Measurements from ENCODE around the gene PCDHA2. TPM values are rescaled to one million over a fixed set of nuclear protein-coding genes. Genes with fewer than 3 reads are reported as not detected.

Gene PCDHA2
- total and polyA plus RNA-seq, 2 of the 8 experiments (the other 6 are each of a cell fraction or from before 2014, with no cell fraction given), result 0.86 to 1.9 TPM

DNA sequence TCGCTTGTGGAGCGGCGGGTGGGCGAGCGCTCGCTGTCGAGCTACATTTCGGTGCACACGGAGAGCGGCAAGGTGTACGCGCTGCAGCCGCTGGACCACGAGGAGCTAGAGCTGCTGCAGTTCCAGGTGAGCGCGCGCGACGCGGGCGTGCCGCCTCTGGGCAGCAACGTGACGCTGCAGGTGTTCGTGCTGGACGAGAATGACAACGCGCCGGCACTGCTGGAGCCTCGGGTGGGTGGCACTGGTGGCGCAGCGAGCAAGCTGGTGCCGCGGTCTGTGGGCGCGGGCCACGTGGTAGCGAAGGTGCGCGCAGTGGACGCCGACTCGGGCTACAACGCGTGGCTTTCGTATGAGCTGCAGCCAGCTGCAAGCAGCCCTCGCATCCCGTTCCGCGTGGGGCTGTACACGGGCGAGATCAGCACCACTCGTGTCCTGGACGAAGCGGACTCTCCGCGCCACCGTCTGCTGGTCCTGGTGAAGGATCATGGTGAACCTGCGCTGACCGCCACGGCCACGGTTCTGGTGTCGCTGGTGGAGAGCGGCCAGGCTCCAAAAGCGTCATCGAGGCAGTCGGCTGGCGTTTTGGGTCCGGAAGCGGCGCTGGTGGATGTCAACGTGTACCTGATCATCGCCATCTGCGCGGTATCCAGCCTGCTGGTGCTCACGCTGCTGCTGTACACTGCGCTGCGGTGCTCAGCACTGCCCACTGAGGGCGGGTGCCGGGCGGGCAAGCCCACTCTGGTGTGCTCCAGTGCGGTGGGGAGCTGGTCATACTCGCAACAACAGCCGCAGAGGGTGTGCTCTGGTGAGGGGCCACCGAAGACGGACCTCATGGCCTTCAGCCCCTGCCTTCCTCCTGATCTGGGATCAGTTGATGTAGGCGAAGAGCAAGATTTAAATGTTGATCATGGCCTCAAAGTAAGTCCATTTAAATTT is 48.4 kb downstream of the PCDHA2 start:
- H3K23me2 ChIP-seq (ENCODE audit: low read depth, low read length), result no peaks in the 10 kb centered on the region
- H3K9ac ChIP-seq (replicated peaks in 1 of 4; ENCODE audit: extremely low read depth in 1 of 4, low read depth in 3 of 4, low read length in 3 of 4), result no peak overlapping the region
- no peaks in the 10 kb centered on the region for H3K27me3 ChIP-seq (replicated peaks in 1 of 4; ENCODE audit: control insufficient read depth in 3 of 4, extremely low read depth in 1 of 4, insufficient read depth in 3 of 4, low read length in 3 of 4)
- H3K4me3 ChIP-seq (ENCODE audit: extremely low read depth in 1 of 4, insufficient read depth in 2 of 4, low read depth in 3 of 4, low read length in 4 of 4), result no peak overlapping the region
- no peaks in the 10 kb centered on the region for H4K20me1 ChIP-seq (replicated peaks in 1 of 2; ENCODE audit: control insufficient read depth in 1 of 2, insufficient read depth in 2 of 2, low read length in 2 of 2)
- H3K56ac ChIP-seq (replicated peaks; ENCODE audit: insufficient read length, low read depth, low read length), result no peak overlapping the region
- H3K9me3 ChIP-seq (ENCODE audit: insufficient read depth in 2 of 2, low read depth in 1 of 2, low read length in 1 of 2), result no peaks in the 10 kb centered on the region; a peak in 1 of 4 replicates
- DNase-seq (ENCODE audit: low read depth in 1 of 2, low spot score in 2 of 2) (no peak), FAIRE-seq (no peak)
- peaks cover 0 to 3% (median 0%) of the 10 kb centered on the region in 4 experiments; a peak in 1 of 8 replicates for H3K36me3 ChIP-seq (ENCODE audit: control insufficient read depth in 2 of 4, insufficient read depth in 4 of 4, low read length in 3 of 4)
- no peak overlapping the region for H3K4ac ChIP-seq (replicated peaks; ENCODE audit: insufficient read length, low read depth, low read length)
- H3K79me1 ChIP-seq (ENCODE audit: low read depth, low read length), result no peaks in the 10 kb centered on the region
- H2BK120ac ChIP-seq (replicated peaks; ENCODE audit: low read depth, low read length), result no peak overlapping the region
- no peak overlapping the region for H2BK15ac ChIP-seq (ENCODE audit: low read length)
- no peaks in the 10 kb centered on the region for H3K4me1 ChIP-seq (replicated peaks in 1 of 4; ENCODE audit: control insufficient read depth in 3 of 4, insufficient read depth in 4 of 4, low read length in 3 of 4)
- H4K5ac ChIP-seq (ENCODE audit: insufficient read length, low read depth, low read length), result no peak overlapping the region
- H2BK20ac ChIP-seq (ENCODE audit: low read length), result no peak overlapping the region
- no peak overlapping the region for H2BK5ac ChIP-seq (ENCODE audit: low read depth, low read length)
- H3K18ac ChIP-seq (ENCODE audit: extremely low read depth, low read length), result no peak overlapping the region
- no peak overlapping the region for H2BK12ac ChIP-seq (ENCODE audit: low read depth, low read length)
- H4K8ac ChIP-seq (ENCODE audit: extremely low read depth, insufficient read depth, low read length), result no peak overlapping the region
- H3K23ac ChIP-seq (ENCODE audit: insufficient read length), result no peak overlapping the region
- no peak overlapping the region for H3K14ac ChIP-seq (ENCODE audit: insufficient read length)
- H3K79me2 ChIP-seq (ENCODE audit: control insufficient read depth in 1 of 2, insufficient read depth in 2 of 2, low read length in 2 of 2), result no peaks in the 10 kb centered on the region
- H3K4me2 ChIP-seq (ENCODE audit: insufficient read depth in 1 of 2, low read depth in 2 of 2, low read length in 2 of 2), result no peak overlapping the region
- no peak overlapping the region for H2AK5ac ChIP-seq (ENCODE audit: low read depth, low read length)
- ChIA-PET POLR2A (ENCODE audit: partially characterized antibody) (interaction anchor here (1.8 kb wide), 1 partner anchor 26 kb away, joined by 10 read pairs; the partner anchor contains the start of gene PCDHA11), CTCF (ENCODE audit: partially characterized antibody) (interaction anchor here (0.6 to 4.5 kb wide), 10 partner anchors 15 to 207 kb away, joined by 3 to 122 read pairs (median 12); partner anchors contain the start of genes PCDHA11, PCDHA4, PCDHA6 and PCDHB1)
- 94% methylated on average over 7 of the region's 87 CpGs; no CpG with 5 or more reads in 1 of the 2 experiments for WGBS, 2 experiments (ENCODE audit: extremely low coverage in 1 of 2, insufficient coverage in 1 of 2, insufficient read length in 1 of 2, insufficient replicate concordance in 2 of 2, low coverage in 1 of 2, low lambda C conversion rate in 2 of 2, missing lambda C conversion rate in 1 of 2)
- no peak overlapping the region for H4K91ac ChIP-seq (replicated peaks; ENCODE audit: insufficient read length, low read length)
- H3K27ac ChIP-seq (ENCODE audit: low read depth, low read length), result no peak overlapping the region
- no peak overlapping the region for H2AFZ ChIP-seq (ENCODE audit: low read length)
- TF ChIP-seq RNF2 (IDR thresholded peaks at IDR 0.05; ENCODE audit: borderline replicate concordance, low read depth, low read length, missing control alignments, poor library complexity, severe bottlenecking) (no peak), NRF1 (IDR thresholded peaks at IDR 0.05; ENCODE audit: low read depth, low read length) (no peak), USF2 (IDR thresholded peaks at IDR 0.05; ENCODE audit: low read length) (no peak), ATF2 (IDR thresholded peaks at IDR 0.05; ENCODE audit: low read length) (no peak), TBP (IDR thresholded peaks at IDR 0.05; ENCODE audit: low read depth, low read length) (no peak), KDM5A (IDR thresholded peaks at IDR 0.05; ENCODE audit: low read length) (no peak)
- TF ChIP-seq, protein P1, sequence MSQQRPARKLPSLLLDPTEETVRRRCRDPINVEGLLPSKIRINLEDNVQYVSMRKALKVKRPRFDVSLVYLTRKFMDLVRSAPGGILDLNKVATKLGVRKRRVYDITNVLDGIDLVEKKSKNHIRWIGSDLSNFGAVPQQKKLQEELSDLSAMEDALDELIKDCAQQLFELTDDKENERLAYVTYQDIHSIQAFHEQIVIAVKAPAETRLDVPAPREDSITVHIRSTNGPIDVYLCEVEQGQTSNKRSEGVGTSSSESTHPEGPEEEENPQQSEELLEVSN (IDR thresholded peaks at IDR 0.05), result no peak
